HG03460 (cell line): ENCODE measurements around the gene MAP3K13.

Source experiments
- ATAC-seq: cut with Tn5 transposase; IDR thresholded peaks from one replicate; pipeline ENCODE4 v1.9.1; 2021; ENCODE audit not compliant: unreplicated experiment

Gene MAP3K13

GRCh38 chr3:185504636-185505035 lies 141.7 kb downstream of the MAP3K13 start:
- ATAC-seq = no peak

GRCh38 chr3:185507883-185508282 lies 144.9 kb downstream of the MAP3K13 start:
- ATAC-seq = no peak

- no peak for ATAC-seq
Observed at GRCh38 chr3:185508335-185508991, 145.5 kb downstream of the MAP3K13 start.

- no peak for ATAC-seq
Observed at GRCh38 chr3:185511711-185512110, 148.8 kb downstream of the MAP3K13 start.

GRCh38 chr3:185517387-185518130 lies 154.6 kb downstream of the MAP3K13 start:
- ATAC-seq = no peak

GRCh38 chr3:185519021-185519420 lies 156.1 kb downstream of the MAP3K13 start:
- no peak for ATAC-seq

- no peak for ATAC-seq
Observed at GRCh38 chr3:185521349-185522138, 158.6 kb downstream of the MAP3K13 start.

GRCh38 chr3:185526349-185526951 lies 163.5 kb downstream of the MAP3K13 start:
- no peak for ATAC-seq

GRCh38 chr3:185527364-185527763 lies 164.4 kb downstream of the MAP3K13 start:
- ATAC-seq = no peak

GRCh38 chr3:185528532-185528931 lies 165.6 kb downstream of the MAP3K13 start:
- no peak for ATAC-seq

- ATAC-seq = no peak
Observed at GRCh38 chr3:185530856-185531255, 167.9 kb downstream of the MAP3K13 start.

- no peak for ATAC-seq
Observed at GRCh38 chr3:185532901-185533300, 170.0 kb downstream of the MAP3K13 start.

- ATAC-seq = no peak
Observed at GRCh38 chr3:185534511-185534910, 171.6 kb downstream of the MAP3K13 start.

- ATAC-seq = peak; percentile 98
Observed at GRCh38 chr3:185537369-185537970, 174.5 kb downstream of the MAP3K13 start.
